Astrocyte of the cerebellum (primary cell): Measurements from ENCODE around the gene NEK3.

Experiments used
- DNase-seq: peaks from one replicate; pipeline ENCODE4 v3.0.0-alpha.2; 2011; ENCODE audit warnings: low read depth
- H3K4me3 ChIP-seq: 2 replicates; pipeline ENCODE4 v1.5.1; 2011; ENCODE audit warnings: mild to moderate bottlenecking, low read depth, low read length, moderate library complexity
- in situ Hi-C: cut with HindIII; loops from 2 replicates; pipeline ENCODE4 v1.10.0; 2017; ENCODE audit warnings: low sequenced_read_pairs
- TF ChIP-seq, protein P1 (sequence below): IDR thresholded peaks from 2 replicates; pipeline ENCODE4 v1.5.1; 2012; ENCODE audit warnings: low read length, low read depth, moderate library complexity, mild to moderate bottlenecking; ENCODE audit errors: missing control alignments

NEK3 gene

DNA sequence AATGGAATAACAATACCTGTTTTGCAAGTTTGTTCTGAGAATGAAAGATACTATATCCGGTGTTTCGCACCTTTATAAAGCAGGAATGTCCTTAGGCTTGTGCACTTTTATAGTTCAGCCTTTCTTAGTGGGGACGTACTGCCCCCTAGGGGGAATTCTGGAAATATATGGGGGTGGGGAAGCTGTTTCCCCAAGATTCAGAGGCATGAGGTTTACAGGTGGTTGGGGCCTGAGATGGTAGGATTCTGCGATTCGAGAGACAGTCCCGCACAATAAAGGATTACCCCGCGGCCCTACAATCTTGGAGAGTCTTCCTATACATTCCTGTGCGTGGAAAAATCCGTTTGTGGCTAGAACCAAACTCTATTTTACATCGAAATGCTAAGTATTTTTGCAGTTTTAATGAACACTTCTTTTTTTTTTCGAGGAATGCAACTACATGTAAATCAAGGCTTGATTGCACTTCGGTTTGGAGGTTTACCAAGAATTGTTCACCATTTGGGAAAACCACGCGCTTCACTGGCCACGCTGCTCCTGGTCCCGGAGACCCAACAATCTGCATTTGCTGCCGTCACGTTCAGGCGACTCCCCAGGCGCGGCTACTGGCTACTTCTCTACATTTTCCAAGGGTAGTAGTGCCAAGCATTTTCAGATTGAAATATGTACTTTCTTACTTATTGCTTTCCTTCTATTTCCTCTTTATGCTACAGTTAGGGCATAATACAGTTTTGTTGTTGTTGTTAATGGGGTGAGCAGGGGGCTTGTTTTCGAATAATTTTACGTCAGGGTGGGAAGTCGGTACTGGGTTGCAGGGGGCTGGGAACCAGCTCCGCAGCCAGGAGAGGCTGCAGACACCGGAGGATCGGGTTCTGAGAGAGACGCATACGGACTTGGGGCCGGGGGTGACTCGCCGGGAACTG lies 31.4 kb downstream of the NEK3 start:
- peak overlapping the region; percentile 66 for H3K4me3 ChIP-seq
- in situ Hi-C loops = no loop called here

DNA sequence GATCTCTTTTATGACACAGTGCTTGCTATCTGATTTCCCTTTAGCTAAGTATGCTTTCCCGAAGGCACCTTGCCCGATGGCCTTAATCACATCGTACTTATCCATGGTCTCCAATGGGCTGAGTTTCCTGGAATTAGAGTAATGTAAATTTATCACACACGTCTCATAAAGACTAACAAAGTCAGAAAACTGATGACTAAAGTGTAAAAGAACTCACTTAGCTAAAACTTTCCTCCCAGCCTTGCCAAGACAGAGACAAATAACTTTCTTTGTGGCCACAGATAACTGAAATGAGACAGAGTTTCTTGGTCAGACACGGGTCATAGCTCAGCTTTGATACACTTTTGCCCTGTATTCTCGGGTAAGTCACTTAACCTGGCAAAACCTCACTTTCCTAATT lies 32.0 kb downstream of the NEK3 start:
- no peak overlapping the region for H3K4me3 ChIP-seq
- peak; percentile 12 for DNase-seq
- TF ChIP-seq, protein P1, sequence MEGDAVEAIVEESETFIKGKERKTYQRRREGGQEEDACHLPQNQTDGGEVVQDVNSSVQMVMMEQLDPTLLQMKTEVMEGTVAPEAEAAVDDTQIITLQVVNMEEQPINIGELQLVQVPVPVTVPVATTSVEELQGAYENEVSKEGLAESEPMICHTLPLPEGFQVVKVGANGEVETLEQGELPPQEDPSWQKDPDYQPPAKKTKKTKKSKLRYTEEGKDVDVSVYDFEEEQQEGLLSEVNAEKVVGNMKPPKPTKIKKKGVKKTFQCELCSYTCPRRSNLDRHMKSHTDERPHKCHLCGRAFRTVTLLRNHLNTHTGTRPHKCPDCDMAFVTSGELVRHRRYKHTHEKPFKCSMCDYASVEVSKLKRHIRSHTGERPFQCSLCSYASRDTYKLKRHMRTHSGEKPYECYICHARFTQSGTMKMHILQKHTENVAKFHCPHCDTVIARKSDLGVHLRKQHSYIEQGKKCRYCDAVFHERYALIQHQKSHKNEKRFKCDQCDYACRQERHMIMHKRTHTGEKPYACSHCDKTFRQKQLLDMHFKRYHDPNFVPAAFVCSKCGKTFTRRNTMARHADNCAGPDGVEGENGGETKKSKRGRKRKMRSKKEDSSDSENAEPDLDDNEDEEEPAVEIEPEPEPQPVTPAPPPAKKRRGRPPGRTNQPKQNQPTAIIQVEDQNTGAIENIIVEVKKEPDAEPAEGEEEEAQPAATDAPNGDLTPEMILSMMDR = no peak
- in situ Hi-C loops = no loop called here

More for the DNA sequence above, 31.4 kb downstream of the NEK3 start:
- TF ChIP-seq, protein P1 = peak; percentile 83
- DNase-seq = peak; percentile 45

DNA sequence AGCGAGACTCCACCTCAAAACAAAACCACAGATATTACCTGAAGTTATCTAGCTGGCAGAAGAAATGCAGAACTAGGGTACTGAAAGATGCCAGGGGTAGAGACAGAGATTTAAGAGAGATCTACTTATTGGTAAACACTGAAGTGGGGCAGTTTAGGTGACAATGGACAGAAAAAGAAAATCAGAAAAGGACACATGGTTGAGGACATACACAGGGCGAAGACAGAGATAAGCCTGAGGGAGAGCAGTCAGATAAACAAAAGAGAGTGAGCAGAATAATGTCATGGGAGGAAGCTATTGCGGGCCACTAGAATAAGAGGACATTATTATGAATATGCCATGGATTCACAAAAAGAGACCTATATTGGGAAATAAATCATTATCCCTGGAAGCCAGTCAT lies 33.9 kb downstream of the NEK3 start:
- H3K4me3 ChIP-seq = no peak overlapping the region
- TF ChIP-seq, protein P1 = no peak
- in situ Hi-C loops = no loop called here
- no peak for DNase-seq

DNA sequence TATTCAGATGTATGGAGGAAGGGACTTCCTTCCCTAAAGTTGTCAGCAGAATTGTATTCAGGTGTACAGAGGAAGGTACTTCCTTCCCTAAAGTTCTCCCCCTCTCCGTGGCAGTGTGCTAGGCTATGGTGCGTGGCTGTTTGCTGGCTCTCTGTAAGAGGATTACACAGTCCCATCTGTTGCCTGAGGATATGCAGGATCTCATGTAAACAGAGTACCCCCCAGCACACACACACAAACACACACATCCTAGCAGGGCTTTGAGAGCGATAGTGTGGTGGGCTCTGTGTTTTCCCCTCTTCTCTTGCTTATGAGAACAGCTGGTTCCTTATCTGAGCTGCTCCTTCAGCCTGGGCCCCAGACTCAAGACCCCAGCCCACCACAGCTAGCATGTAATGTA lies 40.8 kb downstream of the NEK3 start:
- H3K4me3 ChIP-seq = no peak overlapping the region
- TF ChIP-seq, protein P1 = no peak
- in situ Hi-C loops = loop anchor here (25.0 kb wide), 1 partner anchor 231 kb away; no protein-coding TSS in a partner anchor
- no peak for DNase-seq

DNA sequence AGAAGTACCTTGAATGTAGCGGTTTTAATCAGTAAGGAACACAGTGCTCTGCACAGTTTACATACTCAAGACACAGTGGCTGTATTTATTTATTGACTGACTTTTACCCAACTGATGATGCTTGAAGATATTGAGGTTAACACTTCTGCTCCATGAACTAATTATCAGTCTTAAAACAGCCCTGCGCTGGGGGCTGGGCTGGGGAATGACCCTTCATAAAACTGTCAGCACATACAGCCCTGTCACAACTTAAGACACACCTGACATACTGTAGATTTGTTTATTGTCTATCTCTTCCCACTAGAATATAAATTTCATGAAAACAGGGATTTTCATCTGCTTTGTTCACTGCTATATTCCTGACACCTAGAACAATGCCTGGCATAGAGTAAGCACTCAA lies 41.3 kb downstream of the NEK3 start:
- no peak for DNase-seq
- H3K4me3 ChIP-seq = no peak overlapping the region
- TF ChIP-seq, protein P1 = no peak
- in situ Hi-C loops = loop anchor here (25.0 kb wide), 1 partner anchor 231 kb away; no protein-coding TSS in a partner anchor

DNA sequence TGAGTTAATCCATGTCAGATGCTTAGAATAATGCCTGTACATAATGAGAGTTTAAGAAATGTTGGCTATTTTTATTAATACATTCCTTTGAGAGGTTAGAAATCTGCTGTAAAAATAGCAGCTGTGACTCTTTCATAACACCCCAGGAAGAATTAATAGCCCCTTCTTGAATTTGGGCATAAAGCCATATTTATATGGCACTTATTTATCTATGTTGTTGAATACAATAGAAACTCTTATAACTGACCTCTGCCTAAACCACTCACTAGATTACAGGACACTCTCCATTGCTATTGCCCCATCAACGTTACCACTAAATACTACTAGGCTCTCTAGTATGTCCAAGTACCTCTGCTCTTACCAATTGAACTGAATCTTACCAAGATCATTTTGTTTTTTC lies 46.8 kb downstream of the NEK3 start:
- H3K4me3 ChIP-seq = no peak overlapping the region
- TF ChIP-seq, protein P1 = no peak
- DNase-seq = no peak
- in situ Hi-C loops = loop anchor here (25.0 kb wide), 1 partner anchor 225 kb away; no protein-coding TSS in a partner anchor
